ENCODE measurements around the gene SPTB.
A peak's percentile ranks its signal among the peaks of the same experiment; 100 is the strongest.

SPTB gene

DNA sequence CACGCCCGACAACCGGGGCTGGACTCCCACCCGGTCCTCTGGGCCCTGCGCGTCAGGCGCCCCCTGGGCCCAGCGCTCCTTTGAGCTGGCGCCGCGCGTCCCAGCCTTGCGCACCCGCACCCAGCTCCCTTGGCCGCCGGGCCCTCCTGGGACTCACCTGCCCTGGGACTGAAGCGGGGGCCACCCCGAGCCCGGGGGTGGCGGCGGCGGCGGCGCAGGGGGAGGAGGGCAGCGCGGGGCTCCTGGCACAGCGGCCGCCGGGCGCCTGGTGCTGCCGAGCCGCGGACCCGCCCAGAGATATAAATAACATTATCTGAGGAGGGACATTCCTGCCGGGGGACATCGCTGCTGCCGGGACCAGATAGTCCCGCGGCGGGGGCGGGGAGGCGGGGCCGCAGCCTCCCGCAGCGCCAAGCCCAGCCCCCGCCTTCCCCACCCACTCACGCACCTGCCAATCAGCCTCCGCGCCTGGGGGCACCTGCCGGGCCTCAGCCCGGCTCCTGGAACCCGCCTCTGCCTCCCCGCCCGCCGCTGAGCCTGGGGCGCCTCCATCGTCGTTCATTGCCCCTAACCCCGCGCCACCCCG, at the start of gene SPTB:
Gene SPTB (minus strand): TSS at position 273 of the 586 bp plus-strand sequence. CDS start 56,813 bp downstream, outside the sequence.
- no peaks in the 10 kb centered on the region for H3K36me3 ChIP-seq (ENCODE audit: control insufficient read depth, low read length)

DNA sequence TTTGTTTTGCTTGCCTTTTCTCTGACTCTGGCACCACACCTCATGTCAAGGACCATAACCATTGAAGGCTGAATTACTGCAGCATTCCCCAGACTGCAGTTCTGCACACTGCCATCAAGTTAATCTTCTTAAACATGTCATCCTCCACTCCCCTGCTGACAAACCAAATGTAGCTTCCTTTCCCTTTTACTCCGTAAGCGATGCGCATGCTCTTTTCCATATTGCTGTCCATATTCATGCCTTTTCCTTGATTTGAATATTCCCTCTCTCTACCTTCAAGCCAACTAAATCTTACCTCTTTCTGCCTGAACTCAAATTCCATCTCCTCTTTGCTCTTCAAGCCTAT, 49.3 kb upstream of the SPTB start:
- H4K20me1 ChIP-seq (ENCODE audit: control insufficient read depth, insufficient read depth, low read depth, low read length): no peaks in the 10 kb centered on the region
- H3K4me2 ChIP-seq (ENCODE audit: low read length): 0 out of 2 replicates have a peak overlapping the region, but pooled peaks have one; percentile 6
- TF ChIP-seq, protein P1, sequence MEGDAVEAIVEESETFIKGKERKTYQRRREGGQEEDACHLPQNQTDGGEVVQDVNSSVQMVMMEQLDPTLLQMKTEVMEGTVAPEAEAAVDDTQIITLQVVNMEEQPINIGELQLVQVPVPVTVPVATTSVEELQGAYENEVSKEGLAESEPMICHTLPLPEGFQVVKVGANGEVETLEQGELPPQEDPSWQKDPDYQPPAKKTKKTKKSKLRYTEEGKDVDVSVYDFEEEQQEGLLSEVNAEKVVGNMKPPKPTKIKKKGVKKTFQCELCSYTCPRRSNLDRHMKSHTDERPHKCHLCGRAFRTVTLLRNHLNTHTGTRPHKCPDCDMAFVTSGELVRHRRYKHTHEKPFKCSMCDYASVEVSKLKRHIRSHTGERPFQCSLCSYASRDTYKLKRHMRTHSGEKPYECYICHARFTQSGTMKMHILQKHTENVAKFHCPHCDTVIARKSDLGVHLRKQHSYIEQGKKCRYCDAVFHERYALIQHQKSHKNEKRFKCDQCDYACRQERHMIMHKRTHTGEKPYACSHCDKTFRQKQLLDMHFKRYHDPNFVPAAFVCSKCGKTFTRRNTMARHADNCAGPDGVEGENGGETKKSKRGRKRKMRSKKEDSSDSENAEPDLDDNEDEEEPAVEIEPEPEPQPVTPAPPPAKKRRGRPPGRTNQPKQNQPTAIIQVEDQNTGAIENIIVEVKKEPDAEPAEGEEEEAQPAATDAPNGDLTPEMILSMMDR (IDR thresholded peaks at IDR 0.05; ENCODE audit: low read depth, low read length, poor library complexity, severe bottlenecking): no peak
- TF ChIP-seq EZH2phosphoT487 (IDR thresholded peaks at IDR 0.05; ENCODE audit: borderline replicate concordance, low read length): no peak
- H3K9me3 ChIP-seq (ENCODE audit: control insufficient read depth, insufficient read depth, low read length): no peaks in the 10 kb centered on the region
- no peak overlapping the region for H3K4me3 ChIP-seq (ENCODE audit: low read length)
- peaks cover 14% of the 10 kb centered on the region for H3K79me2 ChIP-seq (ENCODE audit: control insufficient read depth, low read length)
- peak overlapping the region; percentile 27 for H3K27ac ChIP-seq (ENCODE audit: low read depth, low read length)
- peaks cover 23% of the 10 kb centered on the region for H3K4me1 ChIP-seq (ENCODE audit: control insufficient read depth, low read length)
- no peaks in the 10 kb centered on the region for H3K9me2 ChIP-seq (replicated peaks; ENCODE audit: control insufficient read depth, low read length)
- peaks cover 95% of the 10 kb centered on the region for H3K36me3 ChIP-seq (ENCODE audit: control insufficient read depth, low read length)
- no peaks in the 10 kb centered on the region for H3K27me3 ChIP-seq (ENCODE audit: control insufficient read depth, low read length)
- H3F3A ChIP-seq (ENCODE audit: control insufficient read depth, insufficient read depth): no peaks in the 10 kb centered on the region

More for the DNA sequence above, at the start of gene SPTB:
- H3K9me2 ChIP-seq (replicated peaks; ENCODE audit: control insufficient read depth, low read length): no peaks in the 10 kb centered on the region
- no peak within 1 kb of the TSS for H3K27ac ChIP-seq (ENCODE audit: low read depth, low read length)
- peak within 1 kb of the TSS; percentile 65 for H3K4me3 ChIP-seq (ENCODE audit: low read length)
- TF ChIP-seq, protein P1 (IDR thresholded peaks at IDR 0.05; ENCODE audit: low read depth, low read length, poor library complexity, severe bottlenecking): no peak
- TF ChIP-seq EZH2phosphoT487 (IDR thresholded peaks at IDR 0.05; ENCODE audit: borderline replicate concordance, low read length): no peak
- peaks cover 5% of the 10 kb centered on the region; the same call in 1 of the 2 replicates for H3K4me1 ChIP-seq (ENCODE audit: control insufficient read depth, low read length)
- peaks cover 70% of the 10 kb centered on the region for H3K27me3 ChIP-seq (ENCODE audit: control insufficient read depth, low read length)
- no peaks in the 10 kb centered on the region for H4K20me1 ChIP-seq (ENCODE audit: control insufficient read depth, insufficient read depth, low read depth, low read length)
- H3F3A ChIP-seq (ENCODE audit: control insufficient read depth, insufficient read depth): no peaks in the 10 kb centered on the region
- no peaks in the 10 kb centered on the region for H3K9me3 ChIP-seq (ENCODE audit: control insufficient read depth, insufficient read depth, low read length)
- H3K79me2 ChIP-seq (ENCODE audit: control insufficient read depth, low read length): no peaks in the 10 kb centered on the region
- peak within 1 kb of the TSS; percentile 83 for H3K4me2 ChIP-seq (ENCODE audit: low read length)

- H3K4me2 ChIP-seq (ENCODE audit: low read length): 0 out of 2 replicates have a peak overlapping the region, but pooled peaks have one; percentile 6
- no peaks in the 10 kb centered on the region for H4K20me1 ChIP-seq (ENCODE audit: control insufficient read depth, insufficient read depth, low read depth, low read length)
- peaks cover 94% of the 10 kb centered on the region for H3K36me3 ChIP-seq (ENCODE audit: control insufficient read depth, low read length)
- no peaks in the 10 kb centered on the region; the same call in 1 of the 2 replicates for H3F3A ChIP-seq (ENCODE audit: control insufficient read depth, insufficient read depth)
- peak overlapping the region; percentile 27 for H3K27ac ChIP-seq (ENCODE audit: low read depth, low read length)
- H3K4me3 ChIP-seq (ENCODE audit: low read length): no peak overlapping the region
- peaks cover 23% of the 10 kb centered on the region for H3K4me1 ChIP-seq (ENCODE audit: control insufficient read depth, low read length)
- H3K9me3 ChIP-seq (ENCODE audit: control insufficient read depth, insufficient read depth, low read length): no peaks in the 10 kb centered on the region
- TF ChIP-seq EZH2phosphoT487 (IDR thresholded peaks at IDR 0.05; ENCODE audit: borderline replicate concordance, low read length): no peak
- H3K9me2 ChIP-seq (replicated peaks; ENCODE audit: control insufficient read depth, low read length): no peaks in the 10 kb centered on the region
- no peaks in the 10 kb centered on the region for H3K27me3 ChIP-seq (ENCODE audit: control insufficient read depth, low read length)
- peaks cover 16% of the 10 kb centered on the region for H3K79me2 ChIP-seq (ENCODE audit: control insufficient read depth, low read length)
These were observed 48.7 kb upstream of the SPTB start for GRCh38 chr14:64928239-64929013.

- Histone ChIP-seq H3K79me2 (ENCODE audit: control insufficient read depth, low read length) (peaks cover 23% of the 10 kb centered on the region), H3K27me3 (ENCODE audit: control insufficient read depth, low read length) (no peaks in the 10 kb centered on the region), H3K4me1 (ENCODE audit: control insufficient read depth, low read length) (peaks cover 23% of the 10 kb centered on the region), H3K9me2 (replicated peaks; ENCODE audit: control insufficient read depth, low read length) (no peaks in the 10 kb centered on the region), H4K20me1 (ENCODE audit: control insufficient read depth, insufficient read depth, low read depth, low read length) (no peaks in the 10 kb centered on the region), H3K36me3 (ENCODE audit: control insufficient read depth, low read length) (peaks cover 82% of the 10 kb centered on the region), H3K4me3 (ENCODE audit: low read length) (no peak overlapping the region), H3F3A (ENCODE audit: control insufficient read depth, insufficient read depth) (no peaks in the 10 kb centered on the region; the same call in 1 of the 2 replicates), H3K9me3 (ENCODE audit: control insufficient read depth, insufficient read depth, low read length) (no peaks in the 10 kb centered on the region), H3K27ac (ENCODE audit: low read depth, low read length) (no peak overlapping the region), H3K4me2 (ENCODE audit: low read length) (no peak overlapping the region)
- TF ChIP-seq, protein P1 (IDR thresholded peaks at IDR 0.05; ENCODE audit: low read depth, low read length, poor library complexity, severe bottlenecking): no peak
These were observed 47.3 kb upstream of the SPTB start for GRCh38 chr14:64927031-64927430.

Measured in DOHH2 (cell line).